Urinary bladder (tissue), 4 donors: ENCODE results near the gene PAFAH1B2. TPM values are rescaled to one million over a fixed set of nuclear protein-coding genes. Genes with fewer than 3 reads are reported as not detected.
"Not testable (repeated sequence)": the region's sequence is repeated elsewhere in the genome, so short reads cannot be mapped to it uniquely, and the experiment has no call there.

Experiments used
- DNase-seq: peaks from one replicate; pipeline ENCODE4 v3.0.0-alpha.2; 2015; ENCODE audit errors: extremely low spot score
- H3K27ac ChIP-seq: one replicate; pipeline ENCODE4 v1.5.1; 2013; ENCODE audit warnings: low read depth, mild to moderate bottlenecking, moderate library complexity
- H3K36me3 ChIP-seq: one replicate; pipeline ENCODE4 v1.6.1; 2013; ENCODE audit warnings: mild to moderate bottlenecking, moderate library complexity; ENCODE audit not compliant: insufficient read depth
- H3K4me1 ChIP-seq: one replicate; pipeline ENCODE4 v1.6.1; 2013; ENCODE audit warnings: mild to moderate bottlenecking, moderate library complexity; ENCODE audit not compliant: insufficient read depth
- H3K4me3 ChIP-seq: one replicate; pipeline ENCODE4 v1.5.1; 2013; ENCODE audit warnings: low read depth, low read length
- WGBS: extraction: QIAGEN DNeasy Blood & Tissue Kit; methylation state at CpG from one replicate; pipeline ENCODE4 v1.1.7; 2013; 5-methylcytosine and 5-hydroxymethylcytosine counted together
- polyA plus RNA-seq: library from polyadenylated mRNA; stranded (reverse); fragments of 200-250 nt; gene quantifications from one replicate; pipeline ENCODE4 v1.2.3, GENCODE V29; 2013
- total RNA-seq: library from RNA; depleted of rRNA; stranded (reverse); fragments of >200 nt; gene quantifications from one replicate; pipeline ENCODE4 v1.2.3, GENCODE V29; 2014
- donor health status: healthy with polysubstance abuse.
- donor health status: healthy.

PAFAH1B2 gene
- total and polyA plus RNA-seq, 2 donors, result 23.9 to 115 TPM

- no peaks in the 10 kb centered on the region for H3K4me1 ChIP-seq
- WGBS, result 44% methylated on average over 7 of the region's 7 CpGs
- H3K27ac ChIP-seq, result peak overlapping the region; percentile 79
- DNase-seq, result no peak
- H3K4me3 ChIP-seq, result peak overlapping the region; percentile 55
- peaks cover 3% of the 10 kb centered on the region for H3K36me3 ChIP-seq
Measured at GRCh38 chr11:117202386-117203068, 58.4 kb downstream of the PAFAH1B2 start.

- DNase-seq, result no peak
- Histone ChIP-seq H3K4me3 (peak overlapping the region; percentile 55), H3K4me1 (no peaks in the 10 kb centered on the region), H3K36me3 (peaks cover 3% of the 10 kb centered on the region), H3K27ac (peak overlapping the region; percentile 69)
- 52% methylated on average over 10 of the region's 10 CpGs for WGBS
Measured at GRCh38 chr11:117203069-117203407, 59.0 kb downstream of the PAFAH1B2 start.

- Histone ChIP-seq H3K4me1 (no peaks in the 10 kb centered on the region), H3K4me3 (no peak overlapping the region), H3K36me3 (peaks cover 3% of the 10 kb centered on the region), H3K27ac (peak overlapping the region; percentile 79)
- DNase-seq, result no peak
- 49% methylated on average over 17 of the region's 17 CpGs for WGBS
Measured at GRCh38 chr11:117204283-117205080, 60.4 kb downstream of the PAFAH1B2 start.

GRCh38 chr11:117205211-117205818 is 61.2 kb downstream of the PAFAH1B2 start:
- WGBS, result 62% methylated on average over 11 of the region's 11 CpGs
- no peak overlapping the region for H3K27ac ChIP-seq
- peaks cover 3% of the 10 kb centered on the region for H3K36me3 ChIP-seq
- no peak overlapping the region for H3K4me3 ChIP-seq
- DNase-seq, result no peak
- no peaks in the 10 kb centered on the region for H3K4me1 ChIP-seq

- H3K36me3 ChIP-seq, H3K4me3 ChIP-seq, DNase-seq, H3K4me1 ChIP-seq: not testable (repeated sequence)
- WGBS, result 53% methylated on average over 8 of the region's 8 CpGs
- peak overlapping the region; percentile 13 for H3K27ac ChIP-seq
Measured at GRCh38 chr11:117206111-117206510, 62.0 kb downstream of the PAFAH1B2 start.

- not testable (repeated sequence) for DNase-seq, H3K36me3 ChIP-seq, H3K27ac ChIP-seq, H3K4me3 ChIP-seq, H3K4me1 ChIP-seq
- WGBS, result 79% methylated on average over 6 of the region's 11 CpGs
Measured at GRCh38 chr11:117206859-117207258, 62.8 kb downstream of the PAFAH1B2 start.

GRCh38 chr11:117207481-117207880 is 63.4 kb downstream of the PAFAH1B2 start:
- WGBS, result 87% methylated on average over 5 of the region's 5 CpGs
- DNase-seq, H3K4me1 ChIP-seq, H3K36me3 ChIP-seq, H3K27ac ChIP-seq, H3K4me3 ChIP-seq: not testable (repeated sequence)

GRCh38 chr11:117208710-117209109 is 64.6 kb downstream of the PAFAH1B2 start:
- not testable (repeated sequence) for H3K27ac ChIP-seq, H3K4me3 ChIP-seq, H3K36me3 ChIP-seq, DNase-seq, H3K4me1 ChIP-seq
- WGBS, result 78% methylated on average over 9 of the region's 13 CpGs

GRCh38 chr11:117209351-117210125 is 65.5 kb downstream of the PAFAH1B2 start:
- 86% methylated on average over 7 of the region's 8 CpGs for WGBS
- not testable (repeated sequence) for H3K36me3 ChIP-seq, H3K27ac ChIP-seq, DNase-seq, H3K4me1 ChIP-seq, H3K4me3 ChIP-seq

- H3K27ac ChIP-seq, result no peak overlapping the region
- 92% methylated on average over 3 of the region's 3 CpGs for WGBS
- no peak for DNase-seq
Measured at GRCh38 chr11:117210620-117211019, 66.5 kb downstream of the PAFAH1B2 start.

GRCh38 chr11:117212697-117213355 is 68.7 kb downstream of the PAFAH1B2 start:
- Histone ChIP-seq H3K36me3 (no peaks in the 10 kb centered on the region), H3K27ac (no peak overlapping the region), H3K4me1 (no peaks in the 10 kb centered on the region), H3K4me3 (no peak overlapping the region)
- 93% methylated on average over 11 of the region's 11 CpGs for WGBS
- no peak for DNase-seq

More at GRCh38 chr11:117210620-117211019, 66.5 kb downstream of the PAFAH1B2 start:
- H3K36me3 ChIP-seq, result no peaks in the 10 kb centered on the region
- no peak overlapping the region for H3K4me3 ChIP-seq
- H3K4me1 ChIP-seq, result no peaks in the 10 kb centered on the region

GRCh38 chr11:117214404-117215110 is 70.5 kb downstream of the PAFAH1B2 start:
- DNase-seq, result no peak
- no peaks in the 10 kb centered on the region for H3K4me1 ChIP-seq
- WGBS, result 85% methylated on average over 7 of the region's 7 CpGs
- no peak overlapping the region for H3K4me3 ChIP-seq
- no peak overlapping the region for H3K27ac ChIP-seq
- no peaks in the 10 kb centered on the region for H3K36me3 ChIP-seq
